Activated CD8-positive, alpha-beta T cell treated with anti-CD3 and anti-CD28 coated beads for 36 hours (primary cell): ENCODE results near the gene ORMDL3. TPM values are rescaled to one million over a fixed set of nuclear protein-coding genes. Genes with fewer than 3 reads are reported as not detected.

ENCODE experiments used
- ATAC-seq: fragments of 200-7000 bp; cut with Tn5 transposase; one replicate; pipeline ENCODE4 v1.10.0; 2021; ENCODE audit warnings: mild to moderate bottlenecking, moderate library complexity
- CTCF ChIA-PET: fragments of 350-600 bp; sonication (Branson Sonifier 250); formaldehyde crosslinking; loops from one replicate; lab custom pipeline; 2021; ENCODE audit warnings: antibody characterized with exemption; lab: Charles Lee
- POLR2A ChIA-PET: fragments of 350-600 bp; sonication (Branson Sonifier 250); formaldehyde crosslinking; loops from one replicate; lab custom pipeline; 2021; ENCODE audit warnings: antibody characterized with exemption; lab: Charles Lee
- DNase-seq: peaks from one replicate; pipeline ENCODE4 v3.0.0-alpha.2; 2020
- H3K27ac Mint-ChIP-seq: one replicate; pipeline ENCODE4 v1.8.0; 2021; ENCODE audit warnings: mild to moderate bottlenecking, mixed read lengths
- H3K27me3 Mint-ChIP-seq: one replicate; pipeline ENCODE4 v1.8.0; 2021; ENCODE audit warnings: mixed read lengths
- H3K36me3 Mint-ChIP-seq: one replicate; pipeline ENCODE4 v1.8.0; 2021; ENCODE audit warnings: low read depth, mixed read lengths
- H3K4me1 Mint-ChIP-seq: one replicate; pipeline ENCODE4 v1.8.0; 2021; ENCODE audit warnings: low read depth, mixed read lengths
- H3K4me3 Mint-ChIP-seq: one replicate; pipeline ENCODE4 v1.8.0; 2021; ENCODE audit warnings: mild to moderate bottlenecking, moderate library complexity, mixed read lengths
- H3K9me3 Mint-ChIP-seq: one replicate; pipeline ENCODE4 v1.8.0; 2021; ENCODE audit warnings: mixed read lengths
- intact Hi-C: fragments of 100-400 bp; cut with micrococcal nuclease; formaldehyde crosslinking; loops from one replicate; pipeline ENCODE4 v1.10.0; 2022
- total RNA-seq, 2 experiments: library from RNA; stranded (reverse); gene quantifications; one replicate each; pipeline ENCODE4 v1.2.3, GENCODE V29; 2021
- TF ChIP-seq, protein P1 (sequence below): fragments of 200-600 bp; IDR thresholded peaks from one replicate; pipeline ENCODE4 v1.8.0; 2022; ENCODE audit warnings: antibody characterized with exemption, mild to moderate bottlenecking

Gene ORMDL3
- total RNA-seq, 2 experiments from 2014 or later, result 78.8 to 80.5 TPM

DNA sequence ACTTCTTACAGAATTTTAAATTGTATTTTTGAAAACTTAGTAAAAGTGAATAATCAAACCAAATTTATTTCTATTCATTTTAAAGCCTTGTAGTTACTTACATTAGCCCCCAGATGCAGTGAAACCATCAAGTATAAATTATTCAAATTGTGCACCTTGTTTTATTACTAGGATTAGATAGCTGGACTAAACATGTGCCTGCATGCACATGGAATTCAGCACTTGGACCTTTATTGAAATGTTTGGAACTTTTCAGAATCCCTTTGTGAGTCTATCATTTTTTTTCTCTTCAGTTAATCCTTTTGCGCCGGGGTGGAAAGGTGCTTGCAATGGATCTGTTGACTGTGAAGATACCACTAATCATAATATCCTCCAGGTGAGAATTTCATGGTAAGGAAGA lies 54.6 kb downstream of the ORMDL3 start:
- CTCF ChIA-PET, result interaction anchor here (0.8 to 1.6 kb wide), 2 partner anchors 13 to 108 kb away, joined by 5 to 6 read pairs; partner anchors contain the start of gene PSMD3
- intact Hi-C loops, result no loop called here
- POLR2A ChIA-PET, result interaction anchor here (1.0 to 1.2 kb wide), 2 partner anchors 14 to 81 kb away, joined by 3 to 4 read pairs; no protein-coding TSS in a partner anchor

DNA sequence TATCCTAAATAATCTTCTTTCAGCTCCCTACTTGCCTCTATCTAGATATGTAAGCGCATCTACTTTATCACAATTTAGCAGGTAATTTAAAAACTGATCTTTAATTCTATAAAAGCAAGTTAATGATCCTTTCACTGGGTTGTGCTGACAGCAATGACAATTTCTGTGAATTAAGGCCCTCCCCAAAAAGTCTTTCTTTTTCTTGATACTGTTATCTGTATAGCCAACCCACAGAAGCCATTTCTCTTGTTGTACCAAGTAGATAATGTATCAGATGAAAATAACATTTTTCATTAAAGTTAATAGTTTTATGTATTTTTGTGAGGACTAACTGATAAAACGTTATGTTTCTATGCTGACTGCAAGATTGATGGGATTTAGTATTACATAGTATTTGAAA lies 55.6 kb downstream of the ORMDL3 start:
- ChIA-PET CTCF (interaction anchor here (1.6 kb wide), 1 partner anchor 109 kb away, joined by 6 read pairs; the partner anchor contains the start of gene PSMD3), POLR2A (interaction anchor here (1.2 kb wide), 1 partner anchor 13 kb away, joined by 4 read pairs; no protein-coding TSS in a partner anchor)
- H3K36me3 Mint-ChIP-seq, result no peaks in the 10 kb centered on the region
- no peak overlapping the region for H3K27ac Mint-ChIP-seq
- DNase-seq (no peak), ATAC-seq (no peak)
- no peaks in the 10 kb centered on the region for H3K27me3 Mint-ChIP-seq
- peaks cover 15% of the 10 kb centered on the region for H3K4me1 Mint-ChIP-seq
- intact Hi-C loops, result no loop called here
- TF ChIP-seq, protein P1, sequence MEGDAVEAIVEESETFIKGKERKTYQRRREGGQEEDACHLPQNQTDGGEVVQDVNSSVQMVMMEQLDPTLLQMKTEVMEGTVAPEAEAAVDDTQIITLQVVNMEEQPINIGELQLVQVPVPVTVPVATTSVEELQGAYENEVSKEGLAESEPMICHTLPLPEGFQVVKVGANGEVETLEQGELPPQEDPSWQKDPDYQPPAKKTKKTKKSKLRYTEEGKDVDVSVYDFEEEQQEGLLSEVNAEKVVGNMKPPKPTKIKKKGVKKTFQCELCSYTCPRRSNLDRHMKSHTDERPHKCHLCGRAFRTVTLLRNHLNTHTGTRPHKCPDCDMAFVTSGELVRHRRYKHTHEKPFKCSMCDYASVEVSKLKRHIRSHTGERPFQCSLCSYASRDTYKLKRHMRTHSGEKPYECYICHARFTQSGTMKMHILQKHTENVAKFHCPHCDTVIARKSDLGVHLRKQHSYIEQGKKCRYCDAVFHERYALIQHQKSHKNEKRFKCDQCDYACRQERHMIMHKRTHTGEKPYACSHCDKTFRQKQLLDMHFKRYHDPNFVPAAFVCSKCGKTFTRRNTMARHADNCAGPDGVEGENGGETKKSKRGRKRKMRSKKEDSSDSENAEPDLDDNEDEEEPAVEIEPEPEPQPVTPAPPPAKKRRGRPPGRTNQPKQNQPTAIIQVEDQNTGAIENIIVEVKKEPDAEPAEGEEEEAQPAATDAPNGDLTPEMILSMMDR, result no peak
- H3K4me3 Mint-ChIP-seq, result no peak overlapping the region
- H3K9me3 Mint-ChIP-seq, result no peaks in the 10 kb centered on the region

More for the DNA sequence above, 54.6 kb downstream of the ORMDL3 start:
- no peak for DNase-seq
- Mint-ChIP-seq H3K36me3 (no peaks in the 10 kb centered on the region), H3K27me3 (no peaks in the 10 kb centered on the region), H3K4me1 (peaks cover 5% of the 10 kb centered on the region), H3K4me3 (no peak overlapping the region), H3K27ac (no peak overlapping the region), H3K9me3 (no peaks in the 10 kb centered on the region)
- ATAC-seq, result no peak
- TF ChIP-seq, protein P1, result no peak

Other genes starting within 250 kb of the ORMDL3 start
- 1 to 10 TPM; 6.4 to 7.4 TPM for gene PGAP3, start 239.5 kb downstream of the ORMDL3 start, total RNA-seq
- gene ERBB2, start 227.5 kb downstream of the ORMDL3 start, total RNA-seq, result 1 to 10 TPM; 5.2 TPM
- gene MIEN1, start 197.1 kb downstream of the ORMDL3 start, total RNA-seq, result 10 to 100 TPM; 32.5 to 34.0 TPM
- gene GRB7, start 189.7 kb downstream of the ORMDL3 start, total RNA-seq, result 1 to 10 TPM in 1 of 2 experiments, not detected in 1; 1.2 TPM
- gene IKZF3, start 63.3 kb downstream of the ORMDL3 start, total RNA-seq, result 10 to 100 TPM; 52.1 to 52.2 TPM
- not detected for gene ZPBP2, start 59.4 kb downstream of the ORMDL3 start, total RNA-seq
- 10 to 100 TPM; 26.9 to 32.5 TPM for gene GSDMB, start 9.0 kb downstream of the ORMDL3 start, total RNA-seq
- gene LRRC3C, start 131 bp upstream of the ORMDL3 start, total RNA-seq, result not detected
- gene GSDMA, start 35.4 kb upstream of the ORMDL3 start, total RNA-seq, result 1 to 10 TPM; 1.3 to 1.6 TPM
- 100 to 1,000 TPM; 149 to 153 TPM for gene PSMD3, start 53.2 kb upstream of the ORMDL3 start, total RNA-seq
- not detected for gene CSF3, start 87.8 kb upstream of the ORMDL3 start, total RNA-seq
- gene MED24, start 126.8 kb upstream of the ORMDL3 start, total RNA-seq, result 10 to 100 TPM; 90.2 to 96.4 TPM
- gene THRA, start 135.4 kb upstream of the ORMDL3 start, total RNA-seq, result 10 to 100 TPM; 11.1 to 13.8 TPM
- gene NR1D1, start 173.0 kb upstream of the ORMDL3 start, total RNA-seq, result 1 to 10 TPM; 6.0 to 6.5 TPM
- gene MSL1, start 194.4 kb upstream of the ORMDL3 start, total RNA-seq, result 10 to 100 TPM; 69.0 to 70.1 TPM
- 10 to 100 TPM; 75.1 to 75.6 TPM for gene CASC3, start 212.9 kb upstream of the ORMDL3 start, total RNA-seq
- 1 to 10 TPM; 3.8 to 5.4 TPM for gene RAPGEFL1, start 249.9 kb upstream of the ORMDL3 start, total RNA-seq